GM18498 (cell line): ENCODE measurements around the gene GPR35.
A peak's percentile ranks its signal among the peaks of the same experiment; 100 is the strongest.

Source experiments
- ATAC-seq: cut with Tn5 transposase; IDR thresholded peaks from one replicate; pipeline ENCODE4 v1.9.1; 2021; ENCODE audit warnings: mild to moderate bottlenecking, moderate library complexity; ENCODE audit not compliant: unreplicated experiment

The GPR35 gene, protein sequence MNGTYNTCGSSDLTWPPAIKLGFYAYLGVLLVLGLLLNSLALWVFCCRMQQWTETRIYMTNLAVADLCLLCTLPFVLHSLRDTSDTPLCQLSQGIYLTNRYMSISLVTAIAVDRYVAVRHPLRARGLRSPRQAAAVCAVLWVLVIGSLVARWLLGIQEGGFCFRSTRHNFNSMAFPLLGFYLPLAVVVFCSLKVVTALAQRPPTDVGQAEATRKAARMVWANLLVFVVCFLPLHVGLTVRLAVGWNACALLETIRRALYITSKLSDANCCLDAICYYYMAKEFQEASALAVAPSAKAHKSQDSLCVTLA

DNA sequence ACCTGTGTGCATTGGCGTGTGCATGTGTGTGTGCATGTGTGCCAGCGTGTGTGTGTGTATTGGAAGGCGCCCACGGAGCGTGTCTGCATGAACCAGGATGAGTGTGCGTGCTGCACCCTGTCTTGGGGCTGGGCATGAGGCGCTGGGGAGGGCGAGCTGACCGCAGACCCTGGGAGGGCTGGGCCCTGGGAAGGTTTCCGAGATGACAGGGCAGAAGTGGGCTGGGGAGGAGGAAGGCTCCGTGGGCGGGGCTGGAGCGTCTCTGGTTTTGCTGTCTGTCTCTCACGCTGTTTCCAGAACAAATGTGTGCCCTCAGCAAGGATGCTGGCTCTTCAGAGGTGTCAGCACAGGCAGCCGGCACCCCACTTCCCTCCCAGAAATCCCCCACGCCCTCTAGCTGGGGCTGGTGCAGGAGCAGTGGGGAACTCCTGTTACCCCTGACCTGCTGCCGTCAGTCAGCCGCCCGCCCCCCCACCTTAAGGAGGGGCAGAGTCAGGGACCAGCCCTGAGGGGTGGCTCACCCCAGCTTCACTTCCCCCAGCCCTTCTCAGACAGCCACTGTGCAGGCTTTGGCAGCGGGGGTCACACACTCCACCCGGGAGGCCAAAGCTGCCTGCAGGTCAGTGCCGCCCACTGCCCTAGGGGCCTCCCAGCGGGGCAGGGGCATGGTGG, at the start of gene GPR35:
Gene GPR35 (plus strand): TSS at position 531 of the 672 bp plus-strand sequence. CDS start 4,473 bp downstream, outside the sequence.
- no peak for ATAC-seq

DNA sequence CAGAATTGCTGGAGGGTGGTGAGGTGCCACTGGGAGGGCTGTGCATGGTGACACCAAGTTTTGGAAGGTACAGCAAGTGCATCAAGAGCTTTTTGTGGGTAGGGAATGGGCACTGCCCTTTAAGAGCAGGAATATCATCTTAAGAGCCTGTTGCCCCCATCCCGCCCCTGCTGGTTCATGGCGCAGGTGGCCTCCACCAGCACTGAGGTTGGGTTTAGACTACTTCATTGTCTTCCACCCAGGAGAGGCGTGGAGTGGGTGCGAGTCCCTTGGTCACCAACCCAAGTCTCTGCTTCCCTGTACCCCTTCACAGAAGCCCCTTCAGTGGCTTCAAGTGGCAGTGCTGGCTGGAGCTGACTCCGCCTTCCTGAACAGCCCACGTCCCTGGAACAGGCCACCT, 49.2 kb upstream of the GPR35 start:
- ATAC-seq, result no peak

DNA sequence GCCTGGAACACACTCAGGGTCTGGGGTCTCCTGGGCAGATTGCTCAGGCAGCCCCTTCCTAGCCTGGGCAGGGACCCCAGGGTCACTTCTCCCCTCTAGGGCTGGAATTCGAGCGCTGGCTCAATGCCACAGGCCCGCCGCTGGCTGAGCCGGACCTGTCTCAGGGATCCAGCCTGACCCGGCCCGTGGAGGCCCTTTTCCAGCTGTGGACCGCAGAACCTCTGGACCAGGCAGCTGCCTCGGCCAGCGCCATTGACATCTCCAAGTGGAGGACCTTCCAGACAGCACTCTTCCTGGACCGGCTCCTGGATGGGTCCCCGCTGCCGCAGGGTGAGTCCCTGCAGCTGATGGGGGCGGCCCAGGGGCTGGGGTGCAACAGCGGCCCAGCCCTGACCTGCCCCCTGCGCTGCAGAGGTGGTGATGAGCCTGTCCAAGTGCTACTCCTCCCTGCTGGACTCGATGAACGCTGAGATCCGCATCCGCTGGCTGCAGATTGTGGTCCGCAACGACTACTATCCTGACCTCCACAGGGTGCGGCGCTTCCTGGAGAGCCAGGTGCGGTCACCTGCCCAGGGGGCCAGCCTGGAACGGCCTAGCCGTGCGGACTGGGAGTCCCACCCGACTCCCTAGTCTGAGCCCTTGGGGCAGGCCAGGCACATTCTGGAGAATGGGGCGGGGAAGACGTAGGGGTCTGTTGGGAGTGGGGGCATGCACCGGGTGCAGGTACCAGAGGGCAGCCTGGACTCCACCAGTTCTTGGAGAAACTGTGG, 48.7 kb upstream of the GPR35 start:
- ATAC-seq, result no peak

DNA sequence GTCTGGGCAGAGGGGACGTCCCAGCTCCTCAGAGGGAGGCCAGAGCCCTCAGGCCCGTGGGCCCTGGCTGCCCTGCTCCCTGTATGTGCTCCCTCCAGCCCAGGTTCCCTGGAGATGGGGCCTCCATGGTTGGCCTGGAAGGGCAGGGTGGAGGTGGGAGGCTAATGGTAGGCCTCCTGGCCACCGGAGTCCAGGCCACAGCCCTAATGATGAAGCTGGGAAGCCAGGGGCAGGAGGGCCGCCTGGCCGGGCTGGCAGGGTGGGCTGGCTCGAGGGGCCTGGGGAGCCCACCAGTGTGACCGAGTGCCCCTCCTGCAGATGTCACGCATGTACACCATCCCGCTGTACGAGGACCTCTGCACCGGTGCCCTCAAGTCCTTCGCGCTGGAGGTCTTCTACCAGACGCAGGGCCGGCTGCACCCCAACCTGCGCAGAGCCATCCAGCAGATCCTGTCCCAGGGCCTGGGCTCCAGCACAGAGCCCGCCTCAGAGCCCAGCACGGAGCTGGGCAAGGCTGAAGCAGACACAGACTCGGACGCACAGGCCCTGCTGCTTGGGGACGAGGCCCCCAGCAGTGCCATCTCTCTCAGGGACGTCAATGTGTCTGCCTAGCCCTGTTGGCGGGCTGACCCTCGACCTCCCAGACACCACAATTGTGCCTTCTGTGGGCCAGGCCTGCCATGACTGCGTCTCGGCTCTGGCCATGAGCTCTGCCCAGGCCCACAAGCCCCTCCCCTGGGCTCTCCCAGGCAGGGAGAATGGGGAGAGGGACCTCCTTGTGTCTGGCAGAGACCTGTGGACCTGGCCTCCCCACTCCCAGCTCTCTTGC, 47.8 kb upstream of the GPR35 start:
- ATAC-seq, result no peak

DNA sequence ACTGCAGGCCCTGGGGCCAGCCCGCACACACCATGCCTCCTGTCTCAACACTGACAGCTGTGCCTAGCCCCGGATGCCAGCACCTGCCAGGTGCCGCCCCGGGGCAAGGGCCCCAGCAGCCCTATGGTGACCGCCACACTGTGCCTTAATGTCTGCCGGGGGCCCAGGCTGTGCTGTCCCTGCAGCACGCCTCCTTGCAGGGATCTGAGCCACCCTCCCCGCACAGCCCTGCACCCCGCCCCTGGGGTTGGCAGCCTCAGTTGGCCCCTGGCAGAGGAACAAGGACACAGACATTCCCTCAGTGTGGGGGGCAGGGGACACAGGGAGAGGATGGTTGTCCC, 47.2 kb upstream of the GPR35 start:
- ATAC-seq, result no peak

DNA sequence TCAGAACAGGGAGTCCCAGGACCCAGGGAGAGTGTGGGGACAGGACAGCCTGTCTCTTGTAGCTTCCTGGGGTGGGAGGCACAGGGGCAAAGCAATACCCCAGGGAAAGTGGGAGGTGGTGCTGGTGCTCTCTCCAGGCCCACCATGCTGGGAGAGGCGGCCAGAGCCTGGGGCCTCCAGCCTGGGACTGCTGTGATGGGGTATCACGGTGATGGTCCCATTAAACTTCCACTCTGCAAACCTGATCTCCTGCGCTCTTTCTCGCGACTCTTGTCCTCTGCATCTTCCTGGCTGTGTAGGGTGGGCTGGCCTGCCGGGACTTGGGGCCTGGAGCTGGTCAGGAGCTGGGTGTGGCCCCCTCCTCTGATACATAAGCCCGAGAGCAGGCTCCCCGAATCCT, 46.8 kb upstream of the GPR35 start:
- no peak for ATAC-seq

DNA sequence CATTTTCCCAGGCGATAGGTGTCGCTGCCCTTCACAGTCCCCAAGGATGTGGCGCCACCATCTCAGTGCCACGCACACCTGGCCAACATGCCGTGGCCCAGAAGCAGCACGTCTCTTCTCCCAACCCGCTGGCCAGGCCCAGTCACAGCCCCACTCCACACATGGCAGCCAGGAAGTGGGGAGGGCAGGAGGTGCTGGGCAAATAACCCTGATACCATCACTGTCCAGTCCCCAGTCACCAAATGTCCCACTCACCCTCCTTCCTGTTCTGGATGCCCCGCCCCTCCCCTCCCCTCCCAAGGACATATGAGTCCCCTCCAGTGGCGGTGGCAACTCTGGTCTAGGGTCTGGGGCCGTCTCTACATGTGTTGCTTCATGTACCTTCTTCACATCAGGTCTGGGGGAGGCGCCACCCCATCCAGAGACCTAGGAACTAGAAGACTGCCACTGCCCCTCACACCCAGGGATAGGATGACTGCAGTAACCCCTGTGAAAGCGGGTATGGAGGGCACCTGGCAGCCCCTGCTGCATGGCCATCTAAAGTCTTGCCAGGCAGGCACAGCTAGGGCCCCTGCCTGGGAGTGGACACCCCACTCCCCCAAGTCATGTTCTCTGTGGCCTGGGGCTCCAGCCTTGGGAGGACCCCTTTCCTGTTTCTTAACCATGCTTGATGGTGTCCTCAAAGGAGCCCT, 46.1 kb upstream of the GPR35 start:
- no peak for ATAC-seq

DNA sequence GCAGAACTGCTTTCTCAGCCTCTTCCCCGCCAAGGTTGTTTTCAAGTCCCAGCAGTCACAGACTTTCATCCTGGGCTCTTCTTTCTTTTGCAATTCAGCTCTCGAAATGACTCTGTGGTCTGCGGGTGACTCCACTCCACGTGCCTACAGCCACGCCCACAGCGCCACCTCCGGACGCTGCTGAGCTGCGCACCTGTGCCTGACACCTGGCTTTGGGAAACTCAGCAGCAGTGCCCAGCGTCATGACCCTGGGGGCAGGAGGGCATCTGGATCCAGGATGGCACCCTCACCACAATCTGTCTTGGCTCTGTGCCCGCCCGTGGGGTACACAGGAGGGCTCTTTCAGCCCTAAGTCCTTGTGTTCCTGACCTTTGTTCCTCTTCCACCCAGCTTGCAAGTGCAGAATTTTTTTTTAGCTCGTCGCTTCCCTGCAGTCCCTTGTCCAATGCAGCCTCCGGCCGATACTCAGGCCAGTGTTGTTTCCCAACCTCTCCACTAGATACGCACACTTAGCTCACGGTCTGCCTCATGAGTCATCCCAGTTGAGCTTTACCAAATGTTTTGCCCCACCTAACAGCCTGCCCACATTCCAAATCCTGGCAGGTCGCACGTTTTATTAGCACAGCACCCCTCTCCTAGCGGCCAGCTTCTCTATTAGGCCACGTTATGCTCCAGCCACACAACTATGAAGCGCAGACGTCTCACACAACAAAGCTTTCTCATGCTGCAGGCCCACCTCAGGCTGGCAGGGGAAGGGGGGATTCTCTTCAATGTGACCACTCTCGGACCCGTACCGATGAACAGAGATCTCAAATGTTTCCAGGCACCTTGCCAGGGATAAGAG, 45.3 kb upstream of the GPR35 start:
- ATAC-seq, result no peak

DNA sequence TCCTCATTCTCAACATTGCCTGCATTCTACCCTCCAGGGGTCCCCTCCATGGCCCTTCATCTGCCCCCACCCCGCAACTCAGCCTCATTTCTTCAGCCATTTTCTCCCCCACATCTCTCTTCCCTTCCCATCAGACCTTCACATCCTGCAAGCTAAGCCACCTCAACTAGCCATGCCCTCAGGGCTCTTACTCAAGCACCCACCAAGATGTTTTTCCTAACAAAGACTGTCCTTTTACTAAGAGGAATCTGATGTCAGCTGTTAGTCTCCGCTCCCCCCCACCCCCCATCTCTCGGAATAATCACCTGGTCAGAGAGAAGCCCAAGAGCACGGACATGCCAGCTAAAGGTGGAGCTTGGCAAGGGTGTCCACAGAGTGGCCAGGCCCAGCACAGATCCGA, 43.5 kb upstream of the GPR35 start:
- ATAC-seq, result no peak

DNA sequence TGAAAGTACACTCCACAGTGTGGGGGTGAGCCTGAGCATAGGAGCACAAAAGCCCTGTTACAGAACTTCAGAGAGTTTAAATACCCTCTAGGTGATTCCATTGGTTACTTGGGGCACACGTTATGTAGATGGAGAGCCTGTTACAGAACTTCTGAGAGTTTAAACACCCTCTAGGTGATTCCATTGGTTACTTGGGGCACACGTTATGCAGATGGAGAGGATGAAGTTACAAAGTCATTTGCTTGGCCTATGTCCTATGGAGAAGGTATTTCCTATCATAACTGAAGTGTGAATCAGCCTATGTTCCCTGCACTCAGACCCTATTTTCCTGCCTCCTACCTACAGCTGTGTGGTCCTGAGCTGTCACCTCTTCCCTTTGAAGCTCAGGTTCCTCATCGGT, 42.5 kb upstream of the GPR35 start:
- ATAC-seq, result no peak

DNA sequence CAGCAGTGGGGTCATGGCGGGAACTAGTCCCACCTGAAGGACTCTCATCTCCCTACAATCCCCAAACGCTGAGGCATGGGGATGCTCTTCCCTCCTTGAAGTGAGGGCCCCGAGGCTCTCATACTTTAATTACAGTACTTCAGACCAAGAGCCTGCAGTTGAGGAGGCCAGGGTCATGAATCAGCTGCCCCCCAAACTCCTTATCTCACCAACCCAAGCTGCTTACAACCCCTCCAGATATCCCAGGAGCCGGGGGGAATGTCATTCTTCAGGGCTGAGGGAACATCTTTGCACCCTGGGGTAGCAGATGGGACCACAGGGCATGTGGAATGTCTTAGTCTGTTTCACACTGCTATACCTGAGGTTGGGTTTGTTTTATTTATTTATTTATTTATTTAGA, 41.5 kb upstream of the GPR35 start:
- no peak for ATAC-seq

DNA sequence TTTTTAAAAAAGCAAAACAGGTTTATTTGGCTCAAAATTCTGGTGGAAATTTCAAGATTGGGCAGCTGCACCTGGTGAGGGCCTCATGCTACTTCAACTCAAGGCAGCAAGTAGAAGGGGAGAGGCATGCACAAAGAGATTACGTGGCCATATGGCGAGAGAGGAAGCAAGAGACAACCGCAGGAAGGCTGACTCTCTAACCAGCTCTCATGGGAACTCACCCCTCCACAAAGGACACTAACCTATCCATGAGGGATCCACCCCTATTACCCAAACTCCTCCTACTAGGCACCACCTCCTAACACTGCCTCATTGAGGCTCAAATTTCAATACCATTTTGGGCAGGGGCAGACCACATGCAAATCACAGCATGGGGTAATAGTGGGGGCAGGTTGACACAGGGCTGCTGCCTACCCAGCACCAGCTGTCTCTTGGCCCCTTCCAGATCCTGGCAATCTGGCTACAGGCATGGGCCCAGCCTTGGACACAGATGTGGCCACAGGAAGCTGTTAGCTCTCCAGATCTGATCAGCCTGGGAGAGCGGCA, 40.7 kb upstream of the GPR35 start:
- ATAC-seq, result peak; percentile 60

DNA sequence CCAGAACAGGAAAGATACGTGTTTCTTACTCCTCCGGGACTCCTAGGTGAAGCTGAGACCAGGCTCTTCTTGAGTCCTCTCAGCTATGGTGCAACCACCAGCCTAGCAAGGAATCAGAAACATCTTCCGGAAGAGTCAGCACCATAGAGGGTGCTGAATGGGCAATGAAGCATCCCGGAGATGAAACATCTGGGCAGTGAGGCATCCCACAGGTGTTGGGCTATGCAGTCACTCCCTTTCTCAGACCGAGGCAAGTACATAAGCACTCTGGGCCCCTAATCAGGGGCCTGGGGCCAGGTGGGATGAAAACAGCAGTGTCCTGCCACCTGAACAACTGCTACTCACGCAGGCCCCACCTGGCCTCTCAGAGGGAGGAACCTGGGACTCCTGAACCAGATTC, 40.2 kb upstream of the GPR35 start:
- ATAC-seq, result peak; percentile 16

DNA sequence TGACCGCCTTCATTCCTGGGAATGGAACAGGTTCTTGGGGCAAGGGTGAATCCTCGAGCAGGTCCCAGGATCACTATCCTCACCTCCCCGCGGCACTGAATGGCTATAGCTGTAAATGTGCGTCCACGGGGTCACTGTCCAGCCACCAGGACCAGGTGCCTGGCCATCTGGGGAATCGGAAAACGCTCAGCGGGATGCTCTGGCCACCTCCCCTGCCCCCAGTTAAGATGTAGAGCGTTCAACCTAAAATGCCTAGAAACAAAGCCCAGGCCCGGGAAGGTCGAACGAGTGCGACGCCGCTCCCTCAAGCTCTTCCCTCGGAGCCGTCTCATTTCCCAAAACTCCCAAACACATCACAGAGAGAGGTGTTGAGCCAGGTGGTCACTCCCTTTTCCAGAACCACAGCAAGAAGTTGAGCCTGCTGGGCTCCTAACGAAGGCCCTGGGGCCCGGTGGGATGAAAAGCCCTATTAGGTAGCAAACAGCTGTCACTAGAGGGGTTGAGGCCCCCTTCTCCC, 39.5 kb upstream of the GPR35 start:
- ATAC-seq, result no peak

DNA sequence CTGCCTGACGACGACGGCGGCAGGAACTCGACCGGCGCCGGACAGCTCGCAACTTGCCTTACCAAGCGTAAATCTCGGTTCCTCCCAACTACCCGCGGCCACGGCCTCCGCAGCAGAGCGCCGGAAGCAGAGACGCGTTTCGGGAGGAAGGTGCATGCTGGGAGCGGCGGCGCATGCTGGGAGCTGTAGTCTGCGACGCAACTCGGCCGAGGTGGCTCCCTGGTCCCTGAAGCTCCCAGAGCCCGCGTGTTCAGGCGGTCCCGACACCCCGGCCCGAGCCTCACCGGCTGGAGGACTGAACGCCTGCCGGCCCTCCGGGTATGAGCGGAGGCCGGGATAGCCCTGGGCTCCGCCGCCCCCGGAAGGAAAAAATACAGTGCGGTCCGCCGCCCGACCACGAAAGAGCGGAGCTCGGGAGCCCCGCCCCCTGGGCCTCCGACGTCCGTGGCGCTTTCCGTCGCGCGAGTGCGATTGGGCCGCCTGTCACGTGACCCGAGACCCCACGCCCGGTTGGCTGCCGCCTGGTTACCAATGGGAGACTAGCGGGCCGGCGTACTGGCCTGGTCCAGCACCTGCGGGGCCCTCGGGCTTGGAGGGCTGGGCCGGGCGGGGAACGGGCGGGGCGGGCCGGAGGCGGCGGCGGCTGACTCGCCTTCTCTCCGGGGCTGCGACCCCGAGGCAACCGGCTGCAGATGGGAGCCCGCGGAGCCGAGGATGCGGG, 38.9 kb upstream of the GPR35 start, which contains the start of gene CAPN10:
Gene CAPN10 (plus strand): TSS at position 537 of the 721 bp plus-strand sequence. CDS start 178 bp downstream, at position 715.
- peak; percentile 71 for ATAC-seq

DNA sequence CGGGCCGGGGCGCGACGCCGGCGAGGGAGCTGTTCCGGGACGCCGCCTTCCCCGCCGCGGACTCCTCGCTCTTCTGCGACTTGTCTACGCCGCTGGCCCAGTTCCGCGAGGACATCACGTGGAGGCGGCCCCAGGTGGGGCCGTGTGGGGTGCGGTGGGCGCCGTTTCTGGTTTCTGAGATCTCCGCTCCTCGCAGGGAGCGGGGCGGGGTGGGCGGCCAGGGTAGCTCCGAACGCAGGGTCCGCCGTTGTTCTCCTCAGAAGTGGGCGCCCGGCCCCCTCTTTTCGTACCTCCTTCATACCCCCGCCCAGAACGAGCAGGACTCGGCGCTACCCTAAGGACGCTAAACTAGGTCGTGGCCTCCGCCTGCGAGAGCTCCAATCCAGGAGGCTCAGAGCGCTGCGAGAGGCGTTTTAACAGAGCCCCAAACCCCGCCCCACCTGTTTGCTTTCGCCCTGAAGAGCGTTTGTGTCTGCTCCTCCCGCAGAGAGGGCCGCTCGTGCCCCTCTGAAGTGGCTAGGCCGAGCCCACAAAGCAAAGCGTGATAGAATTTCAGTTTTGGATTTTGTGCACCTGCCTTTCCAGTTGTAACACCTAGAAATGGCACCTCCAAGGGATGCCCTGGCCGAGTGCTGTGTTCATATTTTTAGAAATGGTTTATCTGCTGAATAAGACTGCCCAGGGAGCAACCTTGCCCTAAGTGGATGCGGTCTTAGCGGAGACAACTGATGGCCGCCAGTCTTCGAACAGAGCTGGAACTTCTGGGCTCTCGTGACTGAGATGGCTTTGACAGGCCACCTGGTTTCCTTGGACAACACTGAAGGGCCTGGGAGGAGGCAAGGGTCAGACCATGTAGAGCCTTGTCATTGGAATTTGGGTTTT, 38.1 kb upstream of the GPR35 start:
- ATAC-seq, result peak; percentile 10

DNA sequence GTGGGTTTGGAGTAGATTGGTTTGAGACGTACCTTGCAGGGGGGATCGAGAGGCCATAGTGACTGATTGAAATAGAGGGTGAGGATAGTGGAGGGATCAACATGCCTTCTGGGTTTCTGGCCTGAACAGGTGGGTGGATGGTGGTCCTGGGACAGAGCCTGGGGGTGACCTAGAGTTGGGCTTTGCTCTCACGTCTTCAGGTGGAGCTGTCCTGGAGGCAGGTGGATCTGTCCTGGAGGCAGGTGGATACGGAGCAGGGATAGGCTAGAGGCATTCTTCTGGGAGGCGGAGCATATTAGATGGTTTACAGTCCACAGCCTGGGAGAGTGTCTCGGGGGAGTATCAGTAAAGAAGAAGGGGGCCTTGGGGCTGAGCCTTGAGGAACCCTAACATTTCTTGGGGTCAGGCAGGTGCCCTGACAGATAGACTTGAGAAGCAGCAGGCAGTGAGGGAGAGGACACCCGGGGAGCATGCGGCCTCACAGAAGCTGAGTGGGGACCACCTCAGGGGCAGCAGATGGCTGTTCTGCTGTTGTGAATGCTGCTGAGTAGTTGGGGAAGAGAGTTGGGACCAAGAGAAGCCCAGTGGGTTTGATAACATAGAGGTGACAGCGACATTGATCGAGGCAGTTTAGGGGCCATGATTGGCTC, 37.1 kb upstream of the GPR35 start:
- ATAC-seq, result no peak
